HG03469 (cell line): ENCODE results near the gene RBM19.

Source experiments
- ATAC-seq: cut with Tn5 transposase; IDR thresholded peaks from one replicate; pipeline ENCODE4 v1.9.1; 2021; ENCODE audit warnings: mild to moderate bottlenecking, moderate library complexity, moderate number of reproducible peaks; ENCODE audit not compliant: unreplicated experiment

RBM19 gene

GRCh38 chr12:113841786-113842185, 124.3 kb downstream of the RBM19 start:
- no peak for ATAC-seq

- ATAC-seq, result no peak
Observed at GRCh38 chr12:113840401-113841042, 125.6 kb downstream of the RBM19 start.

DNA sequence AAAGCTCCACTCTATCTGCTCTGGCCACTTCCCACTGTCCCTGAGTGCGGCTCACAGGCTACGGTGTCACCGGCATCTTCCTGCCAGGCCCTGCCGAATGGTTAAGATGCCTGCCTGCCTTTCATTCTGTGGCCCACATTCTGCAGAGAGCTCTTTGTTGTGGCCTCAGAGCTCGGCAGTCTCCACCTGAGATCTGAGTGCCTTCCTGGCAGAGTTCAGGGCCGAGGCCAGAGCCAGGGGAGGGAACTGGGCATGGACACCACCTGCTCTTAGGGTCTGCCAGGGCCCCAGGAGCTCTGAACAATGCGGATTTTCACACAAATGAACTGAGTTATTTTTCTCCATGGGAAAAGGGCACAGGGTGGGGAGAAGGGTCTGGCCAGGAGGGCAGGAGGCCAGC, 127.2 kb downstream of the RBM19 start:
- no peak for ATAC-seq

DNA sequence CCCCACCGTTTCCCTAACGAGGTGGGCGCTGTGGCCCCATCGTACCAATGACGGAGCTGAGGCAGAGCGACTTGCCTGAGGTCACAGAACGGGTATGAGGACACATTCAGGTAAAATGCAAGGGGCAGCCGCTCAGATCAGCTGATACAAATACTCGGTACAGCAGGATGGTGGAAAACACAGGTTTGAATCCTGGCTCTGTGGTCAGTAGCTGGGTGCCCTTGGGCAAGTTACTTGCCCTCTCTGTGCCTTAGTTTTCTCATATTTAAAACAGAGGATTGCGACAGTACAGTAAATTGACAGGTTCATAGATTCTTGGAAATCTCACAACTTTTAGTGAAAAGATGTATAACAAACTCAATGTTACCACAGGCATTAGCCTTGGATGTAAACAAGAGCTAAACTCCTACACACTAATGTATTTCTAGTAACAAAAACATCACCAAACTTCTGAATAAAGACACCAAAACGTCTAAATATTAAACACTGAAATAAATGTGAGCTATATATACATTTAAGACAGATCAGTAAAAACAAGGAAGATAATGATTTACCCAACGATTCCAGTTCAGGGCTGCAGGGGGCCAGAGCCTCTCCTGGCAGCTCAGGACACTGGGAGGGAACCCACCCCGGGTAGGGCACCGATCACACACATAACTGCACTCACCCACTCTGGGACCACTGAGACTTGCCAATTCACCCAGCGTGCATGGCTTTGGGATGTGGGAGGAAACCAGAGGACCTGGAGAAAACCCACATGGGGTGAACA, 128.4 kb downstream of the RBM19 start:
- ATAC-seq, result no peak

DNA sequence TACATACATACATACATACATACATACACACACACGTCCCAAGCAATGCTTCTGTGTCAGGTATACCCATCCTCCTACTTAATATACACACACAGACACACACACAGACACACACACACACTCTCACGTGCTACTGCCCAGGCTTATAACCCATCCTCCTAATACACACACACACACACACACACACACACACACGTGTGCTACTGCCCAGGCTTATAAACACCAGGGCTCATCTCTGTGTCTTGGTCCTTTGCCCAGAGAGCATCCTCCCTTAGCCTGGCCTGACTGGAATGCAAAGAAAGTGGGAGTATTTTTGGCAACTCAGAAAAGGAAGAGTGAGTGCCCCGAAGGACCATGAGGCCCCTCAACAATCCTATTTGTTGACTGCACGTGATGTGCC, 129.0 kb downstream of the RBM19 start:
- no peak for ATAC-seq

GRCh38 chr12:113835896-113836295, 130.2 kb downstream of the RBM19 start:
- ATAC-seq, result no peak

DNA sequence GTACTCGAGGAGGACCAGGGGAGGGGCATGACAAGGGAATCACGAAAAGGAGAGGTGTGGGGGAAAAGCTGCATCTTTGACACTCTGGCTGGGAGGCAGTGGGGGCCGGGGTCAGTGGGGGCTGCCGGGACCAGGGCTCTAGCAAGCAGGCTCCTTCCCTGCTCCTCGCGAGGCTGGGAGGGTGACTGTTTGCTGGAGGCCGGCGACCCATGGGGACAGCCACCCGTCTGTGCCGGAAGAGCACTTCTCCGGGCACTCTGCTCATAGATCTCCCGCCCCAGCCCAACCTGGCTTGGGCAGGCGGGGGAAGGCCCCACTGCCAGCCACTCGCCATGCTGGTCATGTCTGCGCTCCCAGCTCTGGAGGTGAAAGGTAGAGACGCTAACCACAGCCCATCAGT, 130.7 kb downstream of the RBM19 start:
- ATAC-seq, result no peak

DNA sequence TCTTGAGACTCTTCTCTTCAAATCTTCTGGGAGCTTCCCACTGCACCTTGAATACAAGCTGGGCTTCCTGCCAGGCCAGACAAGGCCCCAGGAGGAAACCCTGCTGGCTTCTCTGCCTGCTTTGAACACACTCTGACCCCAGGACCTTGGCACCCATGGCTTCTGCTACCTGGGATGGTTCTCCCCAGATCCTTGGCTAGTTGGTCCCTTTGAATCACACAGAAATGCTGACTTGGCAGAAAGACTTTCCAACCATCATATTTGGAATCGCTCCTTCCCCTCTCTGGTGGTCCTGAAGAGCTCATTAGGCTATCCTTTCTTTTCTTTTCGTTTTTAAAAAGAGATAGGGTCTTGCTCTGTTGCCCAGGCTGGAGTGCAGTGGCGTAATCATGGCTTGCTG, 132.7 kb downstream of the RBM19 start:
- no peak for ATAC-seq

- no peak for ATAC-seq
Observed at GRCh38 chr12:113831476-113831875, 134.6 kb downstream of the RBM19 start.

DNA sequence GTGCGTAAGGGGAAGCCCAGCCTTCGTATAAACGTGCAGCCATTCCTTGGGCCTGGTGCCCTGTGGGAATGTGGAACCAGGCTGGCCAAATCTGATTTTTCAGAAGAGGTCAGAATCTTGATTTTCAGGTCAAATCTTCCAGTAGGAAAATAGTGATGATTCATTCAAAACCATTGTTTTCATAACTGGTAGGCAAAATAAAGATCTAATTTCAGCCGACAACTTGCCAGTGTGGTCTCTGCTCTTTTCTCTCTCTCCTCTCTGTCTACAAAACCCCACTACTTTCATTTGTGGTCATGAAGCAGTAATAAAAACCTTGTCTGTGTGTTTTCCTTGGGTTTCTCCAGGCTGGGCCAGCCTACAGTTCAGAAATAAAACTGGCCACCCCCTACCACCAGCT, 135.1 kb downstream of the RBM19 start:
- no peak for ATAC-seq

DNA sequence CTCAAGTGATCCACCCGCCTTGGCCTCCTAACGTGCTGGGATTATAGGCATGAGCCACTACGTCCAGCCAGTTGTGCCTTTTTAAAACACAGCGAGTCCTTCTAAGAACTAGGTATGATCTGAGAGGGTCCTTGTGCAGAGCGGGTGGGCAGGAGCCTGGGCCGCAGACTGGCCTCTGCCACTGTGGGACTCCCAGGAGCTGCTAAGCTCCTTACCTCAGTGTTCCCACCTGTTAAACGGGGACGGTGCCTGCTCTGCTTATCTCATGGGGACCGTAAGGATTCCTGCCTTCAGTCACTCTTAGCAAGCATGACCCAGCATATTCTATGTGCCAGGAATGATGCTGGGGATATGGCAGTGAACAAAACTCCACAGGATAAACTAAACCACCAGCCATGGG, 136.9 kb downstream of the RBM19 start:
- ATAC-seq, result no peak

GRCh38 chr12:113827539-113828114, 138.5 kb downstream of the RBM19 start:
- ATAC-seq, result no peak

- ATAC-seq, result no peak
Observed at GRCh38 chr12:113826805-113827538, 139.2 kb downstream of the RBM19 start.

- no peak for ATAC-seq
Observed at GRCh38 chr12:113825705-113826104, 140.4 kb downstream of the RBM19 start.

DNA sequence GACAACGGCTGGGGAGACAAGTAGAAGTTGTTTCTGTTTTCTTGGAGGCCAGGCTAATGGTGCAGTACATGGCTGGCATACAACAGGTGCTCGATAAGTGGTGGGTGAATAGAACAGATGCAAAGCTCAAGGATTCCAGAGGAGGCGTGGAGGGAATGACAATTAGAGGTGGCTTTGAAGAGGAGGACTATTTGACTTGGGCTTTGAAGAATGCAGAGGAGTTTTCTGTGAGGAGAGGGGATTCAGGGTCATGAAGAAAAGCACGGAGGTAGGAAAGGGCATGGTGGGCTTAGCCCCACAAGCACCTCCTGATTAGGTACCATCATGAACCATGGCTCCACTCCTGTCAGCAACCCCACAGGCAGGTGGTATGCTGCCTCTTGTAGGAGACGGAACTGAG, 142.3 kb downstream of the RBM19 start:
- no peak for ATAC-seq

GRCh38 chr12:113823016-113823415, 143.1 kb downstream of the RBM19 start:
- no peak for ATAC-seq

DNA sequence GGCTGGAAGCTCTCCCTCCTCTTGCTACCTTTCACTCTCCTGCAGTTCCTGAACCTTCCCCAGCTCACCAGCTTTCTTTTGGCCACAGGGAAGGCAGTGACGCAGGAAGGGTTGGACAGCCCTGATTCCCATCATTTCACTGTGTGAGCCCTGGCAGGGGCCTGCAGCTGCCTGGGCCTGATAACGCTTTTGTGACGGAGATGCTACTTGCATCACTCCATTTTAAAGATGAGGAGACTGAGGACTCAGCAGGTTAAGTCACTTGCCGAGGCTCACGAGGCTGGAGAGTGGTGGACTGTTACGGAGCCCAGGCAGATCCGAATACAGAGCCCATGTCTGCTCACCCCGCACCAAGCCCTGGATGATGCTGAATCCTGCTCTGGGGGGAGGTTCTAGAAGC, 145.3 kb downstream of the RBM19 start:
- ATAC-seq, result no peak

GRCh38 chr12:113820309-113820708, 145.8 kb downstream of the RBM19 start:
- no peak for ATAC-seq

GRCh38 chr12:113819495-113819894, 146.6 kb downstream of the RBM19 start:
- no peak for ATAC-seq

- ATAC-seq, result no peak
Observed at GRCh38 chr12:113818833-113819232, 147.3 kb downstream of the RBM19 start.

DNA sequence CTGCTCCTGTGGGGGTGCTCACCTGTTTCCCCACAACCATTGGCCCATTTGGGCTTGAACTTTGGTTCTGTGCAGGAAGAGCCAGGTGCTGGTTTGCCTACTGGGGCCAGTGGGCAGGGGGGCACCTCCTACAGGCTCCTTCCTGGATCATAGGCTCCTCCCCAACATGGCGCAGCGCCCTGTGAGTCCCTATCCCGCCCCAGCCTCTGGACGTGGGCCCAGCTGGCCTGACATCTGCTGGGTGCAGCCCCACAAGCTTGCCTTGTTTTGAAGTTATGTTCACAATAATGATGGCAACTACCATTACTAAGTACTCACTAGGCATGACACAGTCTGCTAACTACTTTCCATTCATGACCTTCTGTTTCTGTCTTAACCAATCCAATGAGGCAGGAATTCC, 147.8 kb downstream of the RBM19 start:
- ATAC-seq, result no peak

- ATAC-seq, result no peak
Observed at GRCh38 chr12:113816866-113817265, 149.3 kb downstream of the RBM19 start.
